Embryonic facial prominence (tissue), 1 donor: Measurements from ENCODE around the gene PDE9A.

Experiments used
- DNase-seq: peaks from one replicate; pipeline ENCODE4 v3.0.0-alpha.2; 2016; ENCODE audit errors: extremely low spot score

PDE9A gene

GRCh38 chr21:42655796-42656770, 2.7 kb downstream of the PDE9A start:
- no peak for DNase-seq

- DNase-seq = no peak
These were observed 3.5 kb downstream of the PDE9A start for GRCh38 chr21:42656872-42657271.

- no peak for DNase-seq
These were observed 4.4 kb downstream of the PDE9A start for GRCh38 chr21:42657676-42658319.

DNA sequence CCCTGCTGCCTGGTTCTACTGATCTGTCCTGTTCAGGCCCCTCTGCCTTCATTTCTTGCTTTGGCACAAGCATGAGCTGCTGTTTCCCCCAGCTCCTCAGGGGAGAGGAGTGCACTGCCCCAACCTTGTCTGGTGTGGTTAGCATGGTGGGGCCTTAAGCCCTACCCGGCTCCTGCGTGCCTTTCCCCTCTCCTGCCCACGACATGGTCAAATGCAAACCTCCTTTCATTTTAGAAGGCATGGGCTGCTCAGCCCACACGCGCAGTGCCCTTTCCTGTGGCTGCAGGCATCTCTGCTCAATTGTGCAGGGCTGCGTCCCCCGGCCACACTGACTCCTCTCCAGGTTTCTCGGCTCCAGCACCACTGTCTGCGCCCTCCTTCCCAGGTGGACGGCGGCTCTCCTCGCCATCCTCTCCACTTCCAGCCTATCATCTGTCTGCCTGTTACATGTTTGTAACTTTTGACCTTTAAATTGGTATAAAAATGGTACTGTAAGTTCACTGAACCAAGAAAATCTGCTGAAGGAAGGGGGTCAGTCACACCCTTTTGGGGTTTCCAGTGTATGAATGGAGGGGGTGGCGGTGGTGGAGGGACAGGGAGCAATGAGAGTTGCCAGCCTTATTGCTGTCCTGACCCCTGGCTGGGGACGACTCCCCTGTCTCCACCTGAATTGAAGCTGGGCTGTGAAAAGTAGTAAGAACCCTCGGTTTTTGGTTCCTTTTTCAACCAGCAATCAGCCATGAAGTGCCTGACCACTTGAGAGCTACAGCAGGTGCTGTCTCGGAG, 5.1 kb downstream of the PDE9A start:
- no peak for DNase-seq

- DNase-seq = no peak
These were observed 6.1 kb downstream of the PDE9A start for GRCh38 chr21:42659416-42660117.

- DNase-seq = no peak
These were observed 6.7 kb downstream of the PDE9A start for GRCh38 chr21:42660118-42660470.

DNA sequence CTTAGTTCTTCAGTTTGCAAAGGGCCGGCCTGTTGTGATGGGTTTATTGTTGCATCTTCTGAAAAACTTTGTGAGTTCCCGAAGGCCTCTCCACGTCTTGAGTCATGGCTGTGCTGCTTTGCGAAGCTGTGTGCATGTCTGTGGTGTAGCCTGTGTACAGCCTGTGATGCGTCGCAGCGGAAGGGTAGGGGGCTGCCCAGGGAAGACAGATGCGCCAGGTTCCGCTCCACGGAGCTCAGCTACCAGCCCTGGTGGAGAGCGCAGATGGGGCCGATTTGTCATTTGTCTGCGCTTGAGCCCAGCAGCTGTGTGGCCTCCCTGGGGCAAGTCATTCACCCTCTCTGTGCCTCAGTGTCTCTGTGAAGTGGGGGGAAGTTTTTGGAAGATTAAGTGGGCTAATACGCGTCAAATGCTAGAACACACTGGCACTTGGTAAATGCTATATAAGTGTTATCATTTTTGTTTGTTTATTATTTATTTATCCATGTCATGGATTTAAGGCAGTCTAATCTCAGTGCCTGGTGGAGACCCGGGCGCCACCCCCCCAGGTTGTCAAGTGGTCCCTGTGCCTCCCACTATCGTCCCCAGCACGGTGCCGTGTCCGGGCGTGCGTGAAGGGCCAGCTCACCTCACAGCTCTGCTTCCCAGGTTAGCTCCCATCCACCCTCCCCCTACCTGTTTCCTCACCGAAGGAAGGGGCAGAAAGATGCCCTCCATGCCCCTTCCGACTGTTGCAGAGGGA, 8.4 kb downstream of the PDE9A start:
- no peak for DNase-seq

DNA sequence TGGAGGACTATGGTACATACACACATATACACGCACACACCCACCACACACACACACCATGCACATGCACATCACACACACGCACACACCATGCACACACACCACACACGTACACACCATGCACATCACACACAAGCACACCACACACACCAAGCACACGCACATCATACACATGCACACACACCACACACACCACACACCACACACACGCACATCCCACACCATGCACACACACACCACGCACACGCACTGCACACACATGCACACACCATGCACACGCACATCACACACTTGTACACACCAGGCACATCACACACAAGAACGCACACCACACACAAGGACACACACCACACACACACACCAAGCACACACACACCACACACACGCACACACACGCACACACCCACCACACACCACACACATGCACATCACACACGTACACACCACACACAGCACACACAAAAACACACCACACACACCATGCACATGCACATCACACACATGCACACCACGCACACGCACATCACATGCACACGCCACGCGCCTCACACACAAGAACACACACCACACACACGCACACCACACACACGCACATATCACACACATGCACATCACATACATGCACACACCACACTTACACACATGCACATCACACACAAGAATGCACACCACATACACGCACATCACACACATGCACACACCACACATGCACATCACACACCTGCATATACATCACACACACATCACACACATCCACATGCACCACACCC, 9.2 kb downstream of the PDE9A start:
- DNase-seq = no peak

- no peak for DNase-seq
These were observed 9.9 kb downstream of the PDE9A start for GRCh38 chr21:42663200-42663750.

DNA sequence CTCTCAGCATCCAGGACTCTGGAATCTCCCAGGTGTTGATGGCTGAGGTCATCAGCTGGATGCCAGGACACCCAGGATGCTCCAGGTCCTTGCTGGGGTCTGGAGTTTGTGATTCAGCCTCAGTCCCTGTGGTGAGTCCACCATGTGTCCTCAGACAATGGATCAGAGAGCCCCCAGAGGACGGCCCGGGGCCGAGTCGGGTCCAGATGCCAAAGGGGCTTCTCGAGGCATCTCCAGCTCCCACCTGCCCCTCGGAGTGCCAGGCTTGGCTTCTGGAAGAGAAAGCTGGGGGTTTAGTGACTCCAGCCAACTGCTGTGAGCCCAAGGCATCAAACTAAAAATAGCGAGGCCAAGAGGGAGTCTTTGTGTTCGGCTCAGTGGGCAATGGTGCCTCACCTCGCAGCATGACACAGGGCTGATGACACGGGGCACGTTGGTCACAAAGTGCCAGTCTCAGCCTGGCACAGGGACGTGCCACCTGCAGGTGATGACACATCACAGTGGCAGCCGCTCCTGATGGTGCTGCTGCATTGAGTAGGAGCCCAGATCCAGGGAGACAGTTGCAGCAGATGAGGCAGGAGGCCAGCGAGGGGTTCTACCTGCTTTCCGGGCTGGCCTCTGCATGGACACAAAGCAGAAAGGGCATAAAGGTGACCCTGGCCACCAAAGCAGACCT, 10.6 kb downstream of the PDE9A start:
- DNase-seq = no peak

GRCh38 chr21:42664614-42665013, 11.2 kb downstream of the PDE9A start:
- no peak for DNase-seq

- DNase-seq = no peak
These were observed 11.6 kb downstream of the PDE9A start for GRCh38 chr21:42665026-42665425.

DNA sequence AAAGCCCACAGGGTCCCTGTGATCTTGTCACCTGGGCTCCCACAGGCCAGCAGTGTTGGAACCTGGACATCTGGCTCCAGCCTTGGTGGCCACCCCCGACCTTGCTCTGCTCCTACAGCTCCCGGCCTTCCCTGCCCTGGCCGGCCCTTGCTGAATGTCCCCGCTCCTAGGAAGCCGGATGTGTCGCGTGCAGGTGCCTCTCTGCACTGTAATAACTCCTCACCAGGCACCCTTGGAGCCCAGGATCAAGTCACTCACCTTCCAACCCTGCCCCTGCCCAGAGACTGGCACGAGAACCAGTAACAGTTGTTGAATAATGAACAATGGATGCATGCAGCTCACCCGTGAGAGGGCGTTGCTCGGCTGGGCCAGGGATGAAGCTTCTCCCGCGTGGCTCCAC, 12.1 kb downstream of the PDE9A start:
- DNase-seq = no peak

DNA sequence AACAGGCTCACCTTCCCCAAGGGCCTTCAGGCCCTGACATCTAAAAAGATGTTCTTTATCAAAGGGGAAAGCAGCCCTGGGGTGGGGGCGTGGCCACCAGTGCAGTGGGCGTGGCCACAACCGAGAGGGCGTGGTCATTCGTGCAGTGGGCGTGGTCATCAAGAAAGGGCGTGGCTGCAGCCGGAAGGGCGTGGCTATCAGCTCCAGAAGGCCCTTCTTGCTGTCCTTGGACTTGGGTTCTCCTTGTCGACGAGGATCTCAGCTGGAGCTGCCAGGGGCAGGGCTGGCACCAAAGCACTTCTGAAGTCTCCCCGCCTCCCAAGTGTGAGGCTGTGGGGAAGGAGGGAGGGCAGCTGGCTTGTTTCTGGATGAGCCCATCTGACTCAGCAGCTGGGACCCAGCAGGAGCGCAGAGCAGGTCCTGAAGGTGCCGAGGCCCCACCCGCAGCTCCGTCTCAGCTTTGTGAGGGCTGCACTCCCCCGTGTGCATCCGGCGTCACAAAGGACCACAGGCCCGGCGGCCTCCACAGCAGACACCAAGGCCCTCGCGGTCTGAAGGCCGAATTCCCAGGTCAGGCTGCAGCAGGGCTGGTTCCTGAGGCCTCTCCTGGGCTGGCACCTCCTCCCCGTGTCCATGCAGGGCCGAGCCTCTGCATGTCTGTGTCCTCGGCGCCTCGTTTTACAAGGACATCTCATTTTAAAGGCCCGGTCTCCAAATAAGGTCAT, 12.8 kb downstream of the PDE9A start:
- no peak for DNase-seq

DNA sequence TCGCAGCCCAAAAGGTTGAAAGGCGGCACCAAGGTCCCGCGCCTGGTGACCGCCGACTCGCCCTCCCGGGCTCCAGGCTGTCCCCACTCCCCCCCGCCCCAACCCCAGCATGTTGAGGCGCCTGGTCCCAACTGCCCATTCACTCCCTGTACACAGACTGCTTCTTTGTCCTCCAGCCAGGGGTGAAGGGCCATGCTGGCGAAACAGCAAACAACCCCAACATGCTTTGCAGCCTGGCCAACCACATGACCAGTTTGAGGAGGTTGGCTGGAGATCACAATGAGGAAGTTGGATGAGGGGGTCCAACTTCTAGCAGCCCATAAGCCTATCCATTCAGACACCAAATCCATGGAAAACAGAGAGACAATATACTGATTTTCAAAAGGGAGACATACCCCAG, 13.5 kb downstream of the PDE9A start:
- no peak for DNase-seq

DNA sequence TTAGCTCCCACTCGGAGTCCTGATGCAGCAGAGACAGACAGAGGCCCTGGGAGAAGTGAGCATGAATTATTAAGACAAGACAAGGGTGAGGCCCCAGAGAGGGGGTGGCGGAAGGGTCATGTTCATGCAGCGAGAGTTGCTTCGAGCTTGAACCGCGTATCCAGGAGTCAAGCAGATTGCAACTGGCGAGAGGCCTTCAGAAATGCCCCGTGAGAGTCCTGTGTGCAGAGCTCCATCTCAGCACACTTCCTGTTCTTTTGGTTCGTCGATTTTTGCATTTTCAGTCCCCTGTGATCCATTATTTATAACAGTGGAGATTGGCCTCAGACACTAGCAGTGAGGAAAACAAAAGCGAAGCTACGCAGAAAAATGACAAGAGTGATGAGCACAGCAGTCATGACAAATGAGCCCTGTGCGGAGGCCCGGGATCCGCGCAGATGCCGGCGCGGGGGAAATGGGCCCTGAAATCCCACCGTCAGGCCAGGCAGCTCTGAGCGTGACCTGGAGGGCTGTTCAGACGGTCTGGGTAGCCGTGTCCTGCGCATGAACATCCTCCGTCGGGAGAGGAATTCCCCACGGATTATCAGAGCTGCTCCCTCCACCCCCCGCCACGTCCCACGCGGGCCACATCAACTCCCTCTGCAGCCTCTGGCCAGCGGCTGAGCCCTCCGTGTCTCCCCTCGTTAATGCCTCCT, 15.0 kb downstream of the PDE9A start:
- DNase-seq = no peak

DNA sequence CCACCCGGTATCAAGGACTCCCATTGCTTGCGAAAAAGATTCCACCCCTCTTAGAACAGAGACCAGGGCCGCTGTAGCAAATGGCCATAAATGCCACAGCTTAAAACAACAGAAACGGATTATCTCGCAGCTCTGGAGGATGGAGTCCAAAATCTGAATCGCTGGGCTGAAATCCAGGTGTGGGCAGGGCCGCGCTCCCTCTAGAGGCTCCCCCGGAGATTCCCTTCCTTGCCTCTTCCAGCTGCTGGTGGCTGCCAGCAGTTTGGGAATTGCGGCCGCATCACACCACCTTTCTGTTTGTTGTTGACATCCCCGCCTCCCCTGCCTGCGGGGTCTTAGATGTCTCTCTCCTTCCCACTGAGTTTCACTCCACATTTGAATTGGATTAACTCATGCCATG, 15.6 kb downstream of the PDE9A start:
- no peak for DNase-seq
